Measurements from ENCODE around the gene SGSH. TPM values are rescaled to one million over a fixed set of nuclear protein-coding genes. Genes with fewer than 3 reads are reported as not detected.

SGSH gene
- total RNA-seq, 4 donors from 2014 or later, result 27.0 to 79.3 (median 31.2) TPM

GRCh38 chr17:80168371-80168770 lies 51.8 kb downstream of the SGSH start:
- no peaks in the 10 kb centered on the region for H3K27me3 ChIP-seq
- TF ChIP-seq POLR2A (IDR thresholded peaks at IDR 0.05) (no peak), EP300 (IDR thresholded peaks at IDR 0.05) (no peak), POLR2AphosphoS5 (IDR thresholded peaks at IDR 0.05) (no peak)
- TF ChIP-seq, protein P1, sequence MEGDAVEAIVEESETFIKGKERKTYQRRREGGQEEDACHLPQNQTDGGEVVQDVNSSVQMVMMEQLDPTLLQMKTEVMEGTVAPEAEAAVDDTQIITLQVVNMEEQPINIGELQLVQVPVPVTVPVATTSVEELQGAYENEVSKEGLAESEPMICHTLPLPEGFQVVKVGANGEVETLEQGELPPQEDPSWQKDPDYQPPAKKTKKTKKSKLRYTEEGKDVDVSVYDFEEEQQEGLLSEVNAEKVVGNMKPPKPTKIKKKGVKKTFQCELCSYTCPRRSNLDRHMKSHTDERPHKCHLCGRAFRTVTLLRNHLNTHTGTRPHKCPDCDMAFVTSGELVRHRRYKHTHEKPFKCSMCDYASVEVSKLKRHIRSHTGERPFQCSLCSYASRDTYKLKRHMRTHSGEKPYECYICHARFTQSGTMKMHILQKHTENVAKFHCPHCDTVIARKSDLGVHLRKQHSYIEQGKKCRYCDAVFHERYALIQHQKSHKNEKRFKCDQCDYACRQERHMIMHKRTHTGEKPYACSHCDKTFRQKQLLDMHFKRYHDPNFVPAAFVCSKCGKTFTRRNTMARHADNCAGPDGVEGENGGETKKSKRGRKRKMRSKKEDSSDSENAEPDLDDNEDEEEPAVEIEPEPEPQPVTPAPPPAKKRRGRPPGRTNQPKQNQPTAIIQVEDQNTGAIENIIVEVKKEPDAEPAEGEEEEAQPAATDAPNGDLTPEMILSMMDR (IDR thresholded peaks at IDR 0.05), result no peak
- DNase-seq (ENCODE audit: low spot score in 2 of 2), result no peak
- no peak overlapping the region for H3K4me3 ChIP-seq
- WGBS, result 67% methylated on average over 5 of the region's 5 CpGs
- peaks cover 12% of the 10 kb centered on the region for H3K4me1 ChIP-seq
- H3K9me3 ChIP-seq, result no peaks in the 10 kb centered on the region
- H3K36me3 ChIP-seq, result no peaks in the 10 kb centered on the region
- no peak overlapping the region for H3K27ac ChIP-seq

- peaks cover 12% of the 10 kb centered on the region for H3K4me1 ChIP-seq
- H3K4me3 ChIP-seq, result no peak overlapping the region
- DNase-seq (ENCODE audit: low spot score in 2 of 2), result no peak
- WGBS, result 69% methylated on average over 6 of the region's 6 CpGs
- H3K27ac ChIP-seq, result no peak overlapping the region
- no peak for TF ChIP-seq POLR2A (IDR thresholded peaks at IDR 0.05)
- no peaks in the 10 kb centered on the region for H3K36me3 ChIP-seq
- no peaks in the 10 kb centered on the region for H3K27me3 ChIP-seq
- H3K9me3 ChIP-seq, result no peaks in the 10 kb centered on the region
Measured at GRCh38 chr17:80166446-80166845, 53.7 kb downstream of the SGSH start.

DNA sequence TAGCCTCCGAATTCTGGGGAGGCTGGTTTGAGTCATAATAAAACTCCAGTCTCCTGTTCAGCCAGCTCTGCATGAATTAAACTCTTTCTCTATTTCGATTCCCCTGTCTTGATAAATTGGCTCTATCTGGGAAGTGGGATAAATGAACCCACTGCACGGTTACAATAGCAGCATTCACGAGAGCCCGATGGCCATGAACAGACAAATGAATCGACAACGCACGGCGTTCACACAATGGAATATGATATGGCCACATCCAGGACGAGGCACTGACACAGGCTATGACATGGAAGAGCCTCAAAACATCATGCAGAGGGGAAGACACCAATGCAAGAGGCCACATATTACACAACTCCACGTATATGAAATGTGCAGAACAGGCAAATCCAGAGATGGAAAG lies 55.9 kb downstream of the SGSH start:
- no peak for DNase-seq (ENCODE audit: low spot score in 2 of 2)
- Histone ChIP-seq H3K36me3 (no peaks in the 10 kb centered on the region), H3K27me3 (no peaks in the 10 kb centered on the region), H3K27ac (no peak overlapping the region), H3K4me3 (no peak overlapping the region), H3K9me3 (no peaks in the 10 kb centered on the region), H3K4me1 (no peaks in the 10 kb centered on the region)
- 93% methylated on average over 11 of the region's 11 CpGs for WGBS
- TF ChIP-seq, protein P1 (IDR thresholded peaks at IDR 0.05), result no peak
- no peak for TF ChIP-seq EP300 (IDR thresholded peaks at IDR 0.05)
- TF ChIP-seq POLR2AphosphoS5 (IDR thresholded peaks at IDR 0.05), result no peak
- no peak for TF ChIP-seq POLR2A (IDR thresholded peaks at IDR 0.05)

GRCh38 chr17:80163336-80163735 lies 56.8 kb downstream of the SGSH start:
- Histone ChIP-seq H3K27ac (no peak overlapping the region), H3K4me1 (no peaks in the 10 kb centered on the region), H3K4me3 (no peak overlapping the region), H3K9me3 (no peaks in the 10 kb centered on the region), H3K27me3 (no peaks in the 10 kb centered on the region), H3K36me3 (no peaks in the 10 kb centered on the region)
- 83% methylated on average over 4 of the region's 4 CpGs for WGBS
- no peak for DNase-seq (ENCODE audit: low spot score in 2 of 2)
- TF ChIP-seq EP300 (IDR thresholded peaks at IDR 0.05) (no peak), POLR2A (IDR thresholded peaks at IDR 0.05) (no peak), POLR2AphosphoS5 (IDR thresholded peaks at IDR 0.05) (no peak)
- TF ChIP-seq, protein P1 (IDR thresholded peaks at IDR 0.05), result no peak

DNA sequence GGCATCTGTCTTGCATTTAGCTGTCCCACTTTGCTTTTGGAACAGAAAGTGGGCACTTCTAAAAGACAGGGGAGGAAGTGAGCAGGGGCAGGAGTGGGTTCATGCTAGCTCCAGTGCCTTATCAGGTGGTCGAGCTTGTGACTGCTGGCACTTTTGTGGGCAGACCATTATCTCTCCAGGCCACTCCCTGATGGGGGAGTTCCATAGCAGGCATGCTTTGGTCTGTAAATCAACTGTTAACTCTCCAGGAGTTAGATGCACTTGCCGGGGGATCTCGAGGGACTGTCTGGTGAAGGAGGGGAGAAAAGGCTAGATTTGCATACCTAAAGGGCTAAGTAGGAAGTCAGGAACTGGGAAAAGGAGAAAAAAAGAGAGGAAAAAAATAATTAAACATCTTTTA lies 59.6 kb downstream of the SGSH start:
- H3K27me3 ChIP-seq, result no peaks in the 10 kb centered on the region
- 55% methylated on average over 3 of the region's 3 CpGs for WGBS
- no peak overlapping the region for H3K4me3 ChIP-seq
- H3K36me3 ChIP-seq, result no peaks in the 10 kb centered on the region
- H3K27ac ChIP-seq, result no peak overlapping the region
- TF ChIP-seq POLR2A (IDR thresholded peaks at IDR 0.05), result no peak
- TF ChIP-seq POLR2AphosphoS5 (IDR thresholded peaks at IDR 0.05), result no peak
- no peak for TF ChIP-seq EP300 (IDR thresholded peaks at IDR 0.05)
- TF ChIP-seq, protein P1 (IDR thresholded peaks at IDR 0.05), result no peak
- no peak for DNase-seq (ENCODE audit: low spot score in 2 of 2)
- no peaks in the 10 kb centered on the region for H3K9me3 ChIP-seq
- H3K4me1 ChIP-seq, result no peaks in the 10 kb centered on the region

Other genes starting within 250 kb of the SGSH start
- gene TBC1D16, start 184.5 kb downstream of the SGSH start, total RNA-seq, result 10 to 100 TPM; 18.6 to 33.6 (median 22.7) TPM
- 1 to 10 TPM; 1.2 to 4.4 (median 2.9) TPM for gene CCDC40, start 183.7 kb downstream of the SGSH start, total RNA-seq
- gene GAA, start 118.8 kb downstream of the SGSH start, total RNA-seq, result 10 to 100 TPM; 39.4 to 59.9 (median 45.3) TPM
- gene EIF4A3, start 73.2 kb downstream of the SGSH start, total RNA-seq, result 10 to 100 TPM; 59.8 to 69.2 (median 65.7) TPM
- gene CARD14, start 50.3 kb downstream of the SGSH start, total RNA-seq, result 10 to 100 TPM; 32.1 to 92.5 (median 45.3) TPM
- 10 to 100 TPM; 14.1 to 38.9 (median 26.5) TPM for gene SLC26A11, start 94 bp upstream of the SGSH start, total RNA-seq
- 100 to 1,000 TPM in 2 of 4 donors, 10 to 100 TPM in 2; 57.8 to 197 (median 94.1) TPM for gene RNF213, start 40.5 kb upstream of the SGSH start, total RNA-seq
- gene ENDOV, start 194.8 kb upstream of the SGSH start, total RNA-seq, result 10 to 100 TPM; 17.1 to 47.8 (median 19.3) TPM

Data from suprapubic skin (tissue), 4 donors.